GM23338 (cell line): ENCODE measurements around the gene PCGF3. TPM values are rescaled to one million over a fixed set of nuclear protein-coding genes. Genes with fewer than 3 reads are reported as not detected.

Experiments used
- ATAC-seq: fragments of 200-7000 bp; cut with Tn5 transposase; 3 replicates; pipeline ENCODE4 v1.9.1; 2020
- DNase-seq: peaks from one replicate; pipeline ENCODE4 v3.0.0-alpha.2; 2015; ENCODE audit warnings: low spot score
- H2AFZ ChIP-seq: fragments of 200-600 bp; sonication (generic); 2 replicates; pipeline ENCODE4 v1.8.0; 2016; ENCODE audit warnings: antibody characterized with exemption, mild to moderate bottlenecking, moderate library complexity
- H3F3A ChIP-seq: fragments of 200-600 bp; sonication (generic); replicated peaks from 2 replicates; pipeline ENCODE4 v1.8.0; 2017; ENCODE audit warnings: antibody characterized with exemption, mixed run types, low read depth
- H3K27ac ChIP-seq: fragments of 200-600 bp; sonication (generic); 2 replicates; pipeline ENCODE4 v1.6.1; 2016; ENCODE audit warnings: low read depth
- H3K27me3 ChIP-seq: fragments of 200-600 bp; sonication (generic); 2 replicates; pipeline ENCODE4 v1.8.0; 2016; ENCODE audit warnings: mild to moderate bottlenecking, mixed run types, moderate library complexity; ENCODE audit not compliant: insufficient read depth
- H3K36me3 ChIP-seq: fragments of 200-600 bp; sonication (generic); 2 replicates; pipeline ENCODE4 v1.8.0; 2016; ENCODE audit warnings: mild to moderate bottlenecking; ENCODE audit not compliant: insufficient read depth
- H3K4me1 ChIP-seq: fragments of 200-600 bp; sonication (generic); 2 replicates; pipeline ENCODE4 v1.8.0; 2016; ENCODE audit warnings: mild to moderate bottlenecking, moderate library complexity; ENCODE audit not compliant: insufficient read depth
- H3K4me2 ChIP-seq: fragments of 200-600 bp; sonication (generic); 2 replicates; pipeline ENCODE4 v1.7.1; 2017; ENCODE audit warnings: mixed run types
- H3K4me3 ChIP-seq: fragments of 200-600 bp; sonication (generic); 2 replicates; pipeline ENCODE4 v1.6.1; 2016; ENCODE audit warnings: mixed run types
- H3K79me2 ChIP-seq: fragments of 200-600 bp; sonication (generic); replicated peaks from 2 replicates; pipeline ENCODE4 v1.8.0; 2017; ENCODE audit warnings: mild to moderate bottlenecking; ENCODE audit not compliant: insufficient read depth
- H3K9me2 ChIP-seq: fragments of 200-600 bp; sonication (generic); 2 replicates; pipeline ENCODE4 v1.8.0; 2017; ENCODE audit not compliant: insufficient read depth
- H4K20me1 ChIP-seq: fragments of 200-600 bp; sonication (generic); replicated peaks from 2 replicates; pipeline ENCODE4 v1.8.0; 2017; ENCODE audit warnings: mild to moderate bottlenecking; ENCODE audit not compliant: insufficient read depth
- H3K27ac Mint-ChIP-seq: 2 replicates; pipeline ENCODE4 v1.8.0; 2020; ENCODE audit warnings: inconsistent platforms, mild to moderate bottlenecking, moderate library complexity, mixed read lengths
- H3K27me3 Mint-ChIP-seq: 3 replicates; pipeline ENCODE4 v1.8.0; 2022; ENCODE audit warnings: low read depth, mild to moderate bottlenecking, moderate library complexity, mixed read lengths, inconsistent platforms; ENCODE audit not compliant: insufficient read depth, poor library complexity
- H3K36me3 Mint-ChIP-seq: 3 replicates; pipeline ENCODE4 v1.8.0; 2021; ENCODE audit warnings: low read depth, mild to moderate bottlenecking, inconsistent platforms, moderate library complexity, mixed read lengths
- H3K4me1 Mint-ChIP-seq: 3 replicates; pipeline ENCODE4 v1.8.0; 2020; ENCODE audit warnings: mild to moderate bottlenecking, inconsistent platforms, mixed read lengths
- H3K4me3 Mint-ChIP-seq: 3 replicates; pipeline ENCODE4 v1.8.0; 2021; ENCODE audit warnings: moderate library complexity, mild to moderate bottlenecking, inconsistent platforms, mixed read lengths
- H3K9me3 Mint-ChIP-seq: 3 replicates; pipeline ENCODE4 v1.8.0; 2020; ENCODE audit warnings: moderate library complexity, mild to moderate bottlenecking, inconsistent platforms, mixed read lengths
- CTCF ChIP-seq, 2 experiments: fragments of 200-600 bp in 1 of 2; sonication (generic) in 1 of 2; conservative IDR thresholded peaks; 2 replicates each; pipeline versions ENCODE4 v1.5.1 to v1.6.1; 2016 to 2017; ENCODE audit warnings: antibody characterized with exemption in 2 of 2, low read depth in 2 of 2, mild to moderate bottlenecking in 2 of 2, moderate library complexity in 1 of 2
- EZH2 ChIP-seq: fragments of 200-600 bp; sonication (generic); IDR thresholded peaks from one replicate; pipeline ENCODE4 v1.8.0; 2017; ENCODE audit warnings: antibody characterized with exemption, mild to moderate bottlenecking, low read depth; ENCODE audit not compliant: unreplicated experiment
- JUNB ChIP-seq: IDR thresholded peaks from one replicate; pipeline ENCODE4 v1.6.1; 2016; ENCODE audit warnings: antibody characterized with exemption; ENCODE audit not compliant: unreplicated experiment
- ZNF331 ChIP-seq: fragments of 250-450 bp; sonication (Bioruptor Pico); IDR thresholded peaks from 2 replicates; pipeline ENCODE4 v1.5.0; 2020; ENCODE audit warnings: low read depth, mild to moderate bottlenecking, moderate library complexity
- ZNF462 ChIP-seq: fragments of 250-450 bp; sonication (Bioruptor Pico); IDR thresholded peaks from 2 replicates; pipeline ENCODE4 v1.5.0; 2020; ENCODE audit warnings: mild to moderate bottlenecking, moderate library complexity
- polyA plus RNA-seq: library from polyadenylated mRNA; unstranded; fragments of >200 nt; fragmentation: Nextera tagmentation; extraction: Ambion mirVana; gene quantifications from 2 replicates; pipeline ENCODE4 v1.2.1, GENCODE V29; 2016
- total RNA-seq: library from RNA; depleted of rRNA; stranded (reverse); fragments of >200 nt; shearing (Covaris generic); gene quantifications from 2 replicates; pipeline ENCODE4 v1.2.3, GENCODE V29; 2014

The PCGF3 gene
- total and polyA plus RNA-seq, 2 experiments from 2014 or later, result 33.1 to 49.0 TPM

GRCh38 chr4:808860-809570, 103.4 kb downstream of the PCGF3 start:
- H3K27ac Mint-ChIP-seq, result no peak overlapping the region
- no peaks in the 10 kb centered on the region for H3K36me3 Mint-ChIP-seq
- peaks cover 10% of the 10 kb centered on the region; the same call in 2 of the 3 replicates for H3K9me3 Mint-ChIP-seq
- ATAC-seq, result no peak
- H3K79me2 ChIP-seq, result no peaks in the 10 kb centered on the region
- no peaks in the 10 kb centered on the region for H4K20me1 ChIP-seq
- no peak overlapping the region for H3K4me3 Mint-ChIP-seq
- no peaks in the 10 kb centered on the region for H3K9me2 ChIP-seq
- H3F3A ChIP-seq, result no peaks in the 10 kb centered on the region
- no peak overlapping the region for H2AFZ ChIP-seq
- no peaks in the 10 kb centered on the region for H3K36me3 ChIP-seq
- TF ChIP-seq JUNB, result no peak
- no peak for TF ChIP-seq ZNF462
- TF ChIP-seq ZNF331, result no peak
- TF ChIP-seq CTCF (conservative IDR thresholded peaks at IDR 0.05; ENCODE audit: low read depth in 2 of 2), result no peak
- TF ChIP-seq EZH2, result no peak
- no peak overlapping the region for H3K27ac ChIP-seq
- DNase-seq, result no peak
- H3K4me1 ChIP-seq, result no peaks in the 10 kb centered on the region
- H3K4me2 ChIP-seq, result no peak overlapping the region
- H3K27me3 Mint-ChIP-seq, result peaks cover 47% of the 10 kb centered on the region
- H3K4me3 ChIP-seq, result no peak overlapping the region
- no peaks in the 10 kb centered on the region; the same call in 2 of the 3 replicates for H3K4me1 Mint-ChIP-seq
- peaks cover 66% of the 10 kb centered on the region for H3K27me3 ChIP-seq
